ENCODE measurements around the gene NUP210. TPM values are rescaled to one million over a fixed set of nuclear protein-coding genes. Genes with fewer than 3 reads are reported as not detected.

NUP210 gene
- total and polyA plus RNA-seq, 2 experiments from 2014 or later, result 23.7 to 41.9 TPM

DNA sequence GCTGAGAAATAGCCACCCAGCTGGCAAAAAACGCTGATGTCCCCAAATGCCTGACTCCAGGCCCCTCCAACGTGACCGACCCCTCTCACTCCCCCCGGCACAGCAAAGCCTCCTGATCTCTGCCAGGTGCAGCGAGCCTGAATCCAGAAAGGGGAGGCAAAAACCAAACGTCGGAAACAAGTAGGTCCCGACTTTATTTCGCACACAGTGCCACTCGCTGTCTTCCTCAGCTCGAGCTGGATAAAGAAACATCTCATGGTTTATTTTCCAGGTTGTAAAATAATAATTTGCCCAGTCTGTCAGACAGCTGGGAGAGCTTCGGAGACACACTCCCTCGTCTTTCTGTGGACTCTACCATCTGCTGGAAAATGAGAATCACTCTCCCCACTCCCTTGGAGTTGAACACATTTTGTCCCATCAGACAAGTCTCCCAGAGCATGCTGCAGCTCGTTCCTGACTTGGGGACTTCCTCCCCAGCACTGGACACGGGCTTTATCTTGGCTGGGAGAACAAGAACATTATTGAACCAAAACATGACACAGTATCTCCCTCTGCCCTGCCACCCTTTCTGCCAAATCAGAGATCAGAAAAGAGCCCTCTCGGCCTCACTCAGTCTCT is 142.8 kb downstream of the NUP210 start:
- H3K27me3 ChIP-seq, result peaks cover 9% of the 10 kb centered on the region
- DNase-seq (ENCODE audit: low read depth in 1 of 2, low spot score in 1 of 2), result no peak
- peak overlapping the region; percentile 19 for H3K27ac ChIP-seq
- H3K4me3 ChIP-seq, result no peak overlapping the region
- no peak for TF ChIP-seq CTCF (IDR thresholded peaks at IDR 0.05; ENCODE audit: low read depth, low read length)
- peaks cover 13% of the 10 kb centered on the region for H3K4me1 ChIP-seq (ENCODE audit: low read depth)
- no peaks in the 10 kb centered on the region for H3K9me3 ChIP-seq (ENCODE audit: low read depth)
- H3K36me3 ChIP-seq, result no peaks in the 10 kb centered on the region

DNA sequence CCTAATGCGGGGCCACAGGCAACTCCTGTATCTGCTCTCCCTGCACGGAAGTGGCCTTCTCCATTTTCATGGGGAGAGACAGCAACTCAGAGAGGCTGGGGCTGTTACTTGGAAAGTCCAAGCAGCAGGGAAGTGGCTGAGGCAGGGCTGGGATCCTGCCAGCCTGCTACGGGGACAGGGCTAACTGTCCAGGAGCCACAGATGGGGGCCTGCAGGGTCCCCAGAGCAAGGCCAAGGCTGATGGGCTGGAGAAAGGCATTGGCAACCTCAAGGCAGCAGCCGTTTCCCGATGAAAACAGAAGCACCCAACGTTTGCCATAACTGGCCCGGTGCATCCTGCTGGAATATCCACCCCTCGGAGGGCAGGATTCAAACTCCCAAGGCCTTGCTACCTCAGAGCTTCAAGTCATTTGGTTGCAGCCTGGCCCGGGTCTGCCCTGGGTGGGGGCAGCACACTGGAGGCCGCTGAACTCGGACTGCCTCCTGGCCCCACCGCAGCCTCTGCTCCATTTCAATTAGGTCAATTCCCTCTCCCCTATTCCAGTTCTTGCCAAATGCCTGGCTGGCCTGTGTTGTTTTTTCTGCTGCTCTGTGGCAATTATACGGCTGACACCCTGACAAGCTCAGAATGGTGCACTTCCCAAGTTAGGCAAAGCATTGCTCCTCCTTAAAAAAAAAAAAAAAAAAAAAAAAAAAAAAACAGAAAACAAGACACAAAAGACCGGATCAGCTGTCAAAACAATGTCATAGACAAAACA is 143.5 kb downstream of the NUP210 start:
- Histone ChIP-seq H3K27me3 (peaks cover 2% of the 10 kb centered on the region), H3K36me3 (no peaks in the 10 kb centered on the region), H3K4me3 (no peak overlapping the region), H3K4me1 (ENCODE audit: low read depth) (peaks cover 13% of the 10 kb centered on the region), H3K9me3 (ENCODE audit: low read depth) (no peaks in the 10 kb centered on the region), H3K27ac (no peak overlapping the region)
- no peak for TF ChIP-seq CTCF (IDR thresholded peaks at IDR 0.05; ENCODE audit: low read depth, low read length)
- no peak for DNase-seq (ENCODE audit: low read depth in 1 of 2, low spot score in 1 of 2)

- Histone ChIP-seq H3K27ac (no peak overlapping the region), H3K4me1 (ENCODE audit: low read depth) (peaks cover 13% of the 10 kb centered on the region), H3K9me3 (ENCODE audit: low read depth) (no peaks in the 10 kb centered on the region), H3K27me3 (no peaks in the 10 kb centered on the region), H3K4me3 (no peak overlapping the region), H3K36me3 (no peaks in the 10 kb centered on the region)
- DNase-seq (ENCODE audit: low read depth in 1 of 2, low spot score in 1 of 2), result no peak
- no peak for TF ChIP-seq CTCF (IDR thresholded peaks at IDR 0.05; ENCODE audit: low read depth, low read length)
Measured at GRCh38 chr3:13275376-13276005, 144.6 kb downstream of the NUP210 start.

GRCh38 chr3:13274551-13275332 is 145.4 kb downstream of the NUP210 start:
- no peak overlapping the region for H3K27ac ChIP-seq
- no peak for TF ChIP-seq CTCF (IDR thresholded peaks at IDR 0.05; ENCODE audit: low read depth, low read length)
- H3K36me3 ChIP-seq, result no peaks in the 10 kb centered on the region
- peaks cover 13% of the 10 kb centered on the region for H3K4me1 ChIP-seq (ENCODE audit: low read depth)
- no peaks in the 10 kb centered on the region for H3K9me3 ChIP-seq (ENCODE audit: low read depth)
- H3K4me3 ChIP-seq, result no peak overlapping the region
- H3K27me3 ChIP-seq, result no peaks in the 10 kb centered on the region
- DNase-seq (ENCODE audit: low read depth in 1 of 2, low spot score in 1 of 2), result no peak

DNA sequence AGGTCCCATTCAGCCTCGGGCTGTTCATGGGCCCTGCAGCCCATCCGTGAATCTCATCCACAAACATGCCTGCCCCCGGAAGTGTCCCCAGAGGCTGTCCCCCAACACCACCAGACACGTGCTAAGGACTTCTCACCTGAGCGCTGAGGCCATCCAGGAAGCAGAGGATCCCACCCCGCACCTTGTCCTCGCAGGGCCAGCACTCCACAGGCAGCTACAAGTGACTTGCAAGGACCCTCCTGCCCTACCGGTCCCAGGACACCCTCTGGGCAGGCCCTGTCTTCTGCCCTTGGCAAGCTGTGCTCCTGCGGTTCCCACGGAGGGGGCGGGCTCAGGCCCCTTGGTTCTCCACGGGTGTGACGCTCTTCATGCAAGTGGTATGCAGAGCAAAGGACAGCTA is 146.0 kb downstream of the NUP210 start:
- Histone ChIP-seq H3K27ac (no peak overlapping the region), H3K4me1 (ENCODE audit: low read depth) (peaks cover 13% of the 10 kb centered on the region), H3K36me3 (no peaks in the 10 kb centered on the region), H3K4me3 (no peak overlapping the region), H3K27me3 (no peaks in the 10 kb centered on the region), H3K9me3 (ENCODE audit: low read depth) (no peaks in the 10 kb centered on the region)
- no peak for DNase-seq (ENCODE audit: low read depth in 1 of 2, low spot score in 1 of 2)
- no peak for TF ChIP-seq CTCF (IDR thresholded peaks at IDR 0.05; ENCODE audit: low read depth, low read length)

Data from cardiac muscle cell (in vitro differentiated cells and primary cell).